GM18873 (cell line): ENCODE data around the gene SLC16A8.

Experiments used
- ATAC-seq: cut with Tn5 transposase; IDR thresholded peaks from one replicate; pipeline ENCODE4 v1.9.1; 2021; ENCODE audit warnings: mild to moderate bottlenecking, moderate library complexity, moderate number of reproducible peaks; ENCODE audit not compliant: unreplicated experiment, low FRiP score

SLC16A8 gene

DNA sequence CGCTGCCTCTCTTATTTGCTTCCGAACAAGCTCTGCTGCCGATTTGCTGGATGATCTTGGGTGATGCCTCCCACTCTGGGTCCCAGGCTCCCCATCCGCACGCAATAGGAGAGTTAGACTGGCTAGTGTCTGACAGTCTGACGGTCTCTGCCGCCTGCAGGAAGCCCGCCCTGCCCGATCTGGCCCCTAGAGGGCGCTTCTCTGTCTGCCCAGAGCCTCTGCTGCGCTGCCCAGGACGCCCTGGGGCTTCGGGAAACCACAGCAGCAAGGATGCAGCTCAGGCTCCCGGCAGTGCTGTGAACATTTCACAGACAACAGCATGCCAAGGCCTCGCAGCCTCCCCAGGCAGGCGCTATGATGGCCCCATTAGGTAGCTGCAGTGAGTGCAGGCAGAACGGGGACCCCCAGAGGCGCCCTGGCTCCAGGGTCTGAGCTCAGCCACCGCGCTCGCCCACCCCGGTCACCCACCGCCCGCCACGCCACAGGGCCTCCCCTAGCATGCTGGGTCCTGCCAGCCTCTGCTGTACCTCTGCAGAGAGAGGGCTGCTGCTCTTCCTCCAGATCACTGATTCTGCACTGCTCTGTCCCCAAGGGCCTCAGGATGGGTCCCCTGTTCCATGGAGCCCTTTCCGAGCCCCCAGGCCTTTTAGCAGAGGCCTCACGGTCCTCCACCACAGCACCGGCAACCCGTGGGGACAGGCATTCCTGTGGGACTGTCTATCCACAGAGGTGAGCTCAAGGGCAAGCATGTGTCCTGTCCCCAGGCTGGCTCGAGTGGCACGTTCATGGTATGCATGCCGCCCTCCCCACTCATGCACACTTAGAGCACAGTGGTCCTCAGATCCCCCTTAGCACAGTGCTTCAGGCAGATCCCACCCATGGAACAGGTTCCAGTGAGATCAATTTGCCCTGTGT, 30.8 kb upstream of the SLC16A8 start:
- no peak for ATAC-seq

DNA sequence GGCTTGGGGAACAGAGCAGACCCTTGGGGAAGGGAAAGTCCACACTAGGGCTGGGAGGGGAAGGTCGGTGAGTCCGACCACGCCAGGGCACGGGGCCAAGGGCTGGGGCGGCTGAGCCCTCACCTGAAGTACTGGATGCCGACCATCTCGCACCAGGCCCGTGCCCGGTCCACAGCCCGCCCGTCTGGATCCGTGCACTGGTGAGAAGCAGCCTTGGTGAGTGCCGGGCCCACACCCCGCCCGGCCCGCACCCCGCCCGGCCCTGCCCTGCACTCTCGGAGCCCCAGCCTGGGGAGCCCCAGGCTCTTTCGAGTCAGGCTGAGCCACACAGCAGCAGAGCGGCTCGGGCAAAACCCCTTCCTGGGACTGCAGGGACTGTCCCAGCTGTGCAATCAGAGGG, 28.4 kb upstream of the SLC16A8 start:
- no peak for ATAC-seq

DNA sequence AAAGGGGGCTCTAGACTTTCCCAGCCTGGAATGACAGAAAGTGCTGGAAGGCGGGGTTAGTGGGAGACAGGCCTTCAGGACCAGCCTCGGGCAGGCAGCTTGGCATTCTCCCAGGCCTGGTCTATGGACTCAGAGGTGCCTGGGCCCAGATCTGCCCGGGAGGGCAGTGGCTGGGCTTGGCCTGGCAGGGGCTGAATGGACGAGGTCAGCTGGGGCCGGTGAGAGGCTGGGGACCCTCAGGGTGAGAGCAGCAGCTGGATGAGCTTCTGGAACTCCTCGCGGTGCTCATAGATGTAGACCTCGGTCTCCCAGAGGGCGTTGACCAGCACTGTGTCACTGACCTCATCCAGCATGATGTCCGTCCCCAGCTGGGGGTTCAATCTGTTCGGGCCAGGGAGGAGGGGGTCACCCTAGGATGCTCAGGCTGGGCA, 28.0 kb upstream of the SLC16A8 start:
- no peak for ATAC-seq

DNA sequence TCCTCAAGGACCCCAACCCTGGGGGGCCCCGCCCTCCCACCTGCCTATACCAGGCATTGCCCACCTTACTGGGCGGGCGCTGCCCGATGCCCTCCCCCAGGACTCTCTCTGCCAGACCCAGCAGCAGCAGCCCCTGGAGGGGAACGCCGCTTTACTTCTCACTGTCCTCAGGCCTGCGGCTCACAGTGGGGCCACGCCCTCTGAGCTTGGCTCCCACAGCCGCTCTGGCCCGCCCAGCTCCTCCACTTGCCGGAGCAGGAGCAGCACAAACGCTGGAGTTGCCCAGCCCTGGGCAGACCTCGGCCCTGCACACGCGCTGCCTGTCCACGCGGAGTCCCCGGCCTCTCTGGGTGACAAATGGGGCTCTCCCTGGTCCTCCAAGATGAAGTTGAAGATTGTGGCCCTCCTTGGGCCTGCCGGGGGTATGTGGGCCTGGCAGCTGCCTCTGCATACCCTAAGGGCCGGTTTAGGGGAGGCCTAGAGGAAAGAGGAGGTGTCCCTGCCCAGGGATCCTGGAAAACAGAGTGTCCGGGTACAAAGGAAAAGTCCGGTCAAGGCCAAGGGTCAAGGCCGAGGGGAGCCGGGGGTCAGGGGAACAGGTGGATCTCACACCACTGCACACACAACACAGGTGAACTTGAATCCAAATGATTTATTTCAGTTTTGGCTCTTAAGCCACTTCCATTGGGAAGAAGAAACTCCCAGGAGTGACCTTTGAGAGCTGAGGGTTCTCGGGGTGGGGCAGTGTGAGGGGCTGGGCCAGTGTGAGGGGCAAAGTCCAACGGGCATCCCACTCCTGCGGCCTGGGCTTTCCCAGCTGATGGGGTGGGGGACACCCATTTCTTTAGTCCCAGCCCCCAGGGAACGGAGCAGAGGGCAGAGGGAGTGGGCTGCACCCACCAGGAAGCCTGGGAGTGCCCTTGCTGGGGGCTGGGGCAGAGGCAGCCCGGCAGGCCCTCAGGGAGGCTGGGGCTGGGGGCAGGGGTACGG, 27.2 kb upstream of the SLC16A8 start:
- no peak for ATAC-seq

DNA sequence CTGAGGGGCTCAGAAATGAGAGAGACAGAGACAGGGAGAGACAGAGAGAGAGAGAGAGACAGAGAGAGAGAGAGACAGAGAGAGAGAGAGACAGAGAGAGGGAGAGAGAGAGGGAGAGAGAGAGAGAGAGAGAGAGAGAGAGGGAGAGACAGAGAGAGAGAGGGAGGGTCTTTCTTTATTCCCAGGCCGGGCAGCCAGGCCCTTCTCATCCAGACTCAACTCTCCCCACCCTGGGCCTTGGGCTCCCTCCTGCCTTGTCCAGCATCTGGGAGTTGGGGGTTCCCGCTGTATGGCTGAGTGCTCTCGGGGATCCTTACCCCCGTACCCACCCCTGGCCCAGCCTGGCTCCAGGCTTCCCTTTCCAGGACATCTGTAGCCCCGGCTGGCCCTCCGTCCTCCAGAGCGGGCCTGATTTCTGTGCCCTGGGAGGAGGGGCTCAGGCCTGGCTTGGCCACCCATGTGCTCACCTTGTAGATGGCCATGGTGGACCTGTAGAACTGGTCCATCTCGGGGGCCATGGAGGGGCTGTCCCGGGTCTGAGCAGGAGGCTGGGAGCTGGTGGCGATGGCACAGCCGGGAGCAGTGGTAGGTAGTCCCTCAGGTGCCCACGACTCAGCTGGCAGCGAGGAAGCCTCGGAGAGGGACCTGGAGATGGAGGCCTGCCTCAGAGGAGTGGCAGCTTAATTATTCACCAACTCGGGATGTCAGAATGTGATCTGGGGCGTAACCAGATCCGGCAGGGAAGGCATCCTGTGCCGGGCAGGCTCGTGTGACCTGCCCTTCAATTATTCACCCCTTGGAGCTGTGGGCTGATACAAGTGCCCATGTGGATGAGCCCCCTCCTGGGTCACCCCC, 26.3 kb upstream of the SLC16A8 start, which contains the start of gene BAIAP2L2:
Gene BAIAP2L2, minus strand, starts transcription at position 677 of the 855 bp plus-strand sequence. Its CDS starts 159 bp downstream, at position 518.
- ATAC-seq: no peak

DNA sequence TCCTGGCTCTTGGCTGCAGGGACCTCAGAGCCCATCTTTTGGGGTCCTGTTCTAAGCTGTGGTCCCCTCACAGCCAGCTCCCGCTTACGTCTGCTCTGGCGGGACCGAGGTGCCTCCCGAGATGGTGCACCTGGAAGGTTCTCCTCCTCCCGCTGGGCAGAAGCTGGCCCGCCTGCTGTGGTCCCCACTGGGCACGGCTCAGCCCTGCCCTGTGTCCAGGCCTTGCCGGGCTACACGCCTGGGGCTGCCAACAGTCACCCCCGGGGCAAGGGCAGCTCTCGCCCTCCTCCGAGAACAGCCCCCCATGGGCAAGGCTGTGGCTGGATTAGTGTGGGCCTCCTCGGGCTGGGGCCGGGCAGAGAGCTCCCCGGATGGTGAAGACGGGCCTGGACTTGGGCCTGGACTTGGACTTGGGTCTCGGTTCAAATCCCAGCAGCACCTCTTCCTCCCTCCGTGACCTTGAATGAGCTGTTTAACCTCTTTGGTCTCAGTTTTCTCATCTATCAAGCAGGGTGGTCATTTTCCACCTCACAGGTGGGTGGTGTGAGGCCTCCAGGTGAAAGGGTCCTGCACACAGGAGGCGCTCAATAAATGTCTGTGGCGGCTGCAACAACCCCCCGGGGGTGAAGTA, 25.5 kb upstream of the SLC16A8 start:
- no peak for ATAC-seq

DNA sequence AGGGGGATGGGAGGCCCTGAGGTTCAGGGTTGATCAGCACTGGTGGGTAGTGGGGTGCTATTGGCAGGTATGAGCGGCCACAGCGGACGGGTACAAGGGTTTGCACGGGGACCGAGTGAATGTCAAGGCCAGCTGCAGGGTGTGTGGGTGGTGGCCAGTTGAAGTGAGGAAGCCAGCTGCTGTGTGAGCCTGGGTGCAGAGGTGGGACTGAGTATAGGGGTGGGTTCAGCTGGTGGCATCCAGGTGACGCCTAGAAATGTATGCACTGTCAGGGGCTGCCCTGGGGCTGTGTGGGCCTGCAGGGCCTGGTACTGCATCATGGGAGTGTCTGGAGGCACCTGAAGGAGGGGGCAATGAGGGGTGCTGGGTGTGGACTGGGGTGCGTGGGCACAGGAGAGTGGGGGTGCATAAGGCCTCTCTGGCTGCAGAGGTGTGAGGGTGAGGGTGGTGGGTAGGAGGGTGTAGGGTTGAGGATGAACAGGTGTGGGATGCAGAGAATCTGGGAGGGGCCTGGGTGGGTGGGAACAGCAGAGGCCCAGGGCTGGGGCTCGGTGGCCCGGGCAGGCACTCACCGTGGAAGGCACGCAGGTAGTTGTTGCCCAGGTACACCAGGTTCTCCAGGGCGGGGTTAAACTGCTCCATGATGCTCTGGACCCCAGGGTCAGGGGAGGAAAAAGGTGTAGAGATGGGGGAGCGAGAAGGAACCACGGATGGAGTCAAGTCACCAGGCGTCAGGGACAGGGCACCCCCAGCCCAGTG, 24.8 kb upstream of the SLC16A8 start:
- no peak for ATAC-seq

DNA sequence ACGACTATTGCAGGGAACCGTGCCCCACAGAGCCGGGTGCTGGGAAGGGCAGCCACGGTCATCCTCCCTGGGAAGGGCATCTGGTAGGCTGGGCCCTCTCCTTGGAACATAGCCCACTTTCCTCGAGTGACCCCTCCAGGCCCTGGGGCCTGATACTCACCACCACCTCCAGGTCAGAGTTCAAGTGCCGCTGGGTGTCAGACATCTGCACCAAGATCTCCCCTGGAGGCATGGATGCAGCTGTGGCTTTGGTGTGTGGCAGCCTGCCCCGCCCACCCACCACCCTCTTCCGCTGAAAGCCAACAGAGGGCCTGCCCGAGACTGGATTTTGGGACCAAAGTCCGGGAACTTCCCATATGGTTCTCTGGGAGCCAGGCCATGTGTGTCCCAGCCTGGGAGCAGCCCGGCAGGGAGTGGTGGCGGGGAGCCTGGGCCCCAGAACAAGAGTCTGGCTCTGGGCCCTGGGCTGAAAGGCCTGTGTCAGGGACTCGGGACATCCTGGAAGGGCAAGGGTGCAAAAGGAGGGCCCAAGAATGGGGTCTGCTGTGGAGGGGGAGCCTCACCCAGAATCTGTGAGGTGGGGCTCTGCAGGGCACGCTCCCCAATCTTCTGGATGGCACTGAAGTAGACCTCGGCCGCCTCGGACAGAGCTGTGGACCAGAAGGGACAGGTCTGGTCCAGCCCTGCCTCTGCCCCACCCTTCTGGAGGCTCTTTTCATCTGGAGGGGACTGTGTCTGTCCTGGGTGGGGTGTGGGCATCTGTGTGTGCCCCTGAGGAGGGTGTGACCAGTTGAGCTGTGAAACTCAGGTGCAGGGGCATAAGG, 23.9 kb upstream of the SLC16A8 start:
- no peak for ATAC-seq

DNA sequence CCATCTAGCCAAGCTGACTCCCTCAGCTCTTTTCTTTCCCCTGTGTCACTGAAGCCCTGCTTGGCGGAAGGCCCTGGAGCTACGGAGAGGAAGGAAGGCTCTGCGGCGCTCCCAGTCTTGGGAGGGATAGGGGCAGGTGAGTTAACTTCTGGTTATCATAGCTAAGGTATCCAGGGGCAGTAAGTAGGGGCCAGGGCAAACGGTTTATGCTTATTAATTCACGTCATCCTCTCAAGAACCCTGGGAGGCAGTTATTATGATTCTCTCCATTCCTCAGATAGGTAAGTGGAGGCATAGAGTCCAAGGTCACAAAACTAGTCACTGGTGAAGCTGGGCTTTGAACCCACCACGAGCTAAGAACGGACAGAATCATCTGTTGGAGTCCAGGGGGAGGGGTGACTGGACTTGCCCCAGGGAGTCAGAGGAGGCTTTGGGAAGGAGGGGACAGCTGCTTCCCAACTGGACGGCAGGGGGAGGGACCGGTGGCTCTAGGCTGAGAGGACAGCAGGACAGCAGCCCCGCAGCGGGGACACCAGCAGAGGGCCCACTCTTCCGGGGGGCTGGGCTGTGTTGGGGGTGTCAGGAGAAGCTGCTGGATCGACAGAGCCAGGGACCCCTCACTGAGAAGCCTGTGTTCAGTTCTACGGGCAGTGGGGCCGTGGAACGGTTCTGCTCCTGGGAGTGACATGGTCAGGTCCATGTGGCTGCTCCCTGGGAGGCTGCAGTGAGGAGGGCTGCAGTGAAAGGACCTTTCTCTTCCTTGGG, 23.0 kb upstream of the SLC16A8 start:
- no peak for ATAC-seq

DNA sequence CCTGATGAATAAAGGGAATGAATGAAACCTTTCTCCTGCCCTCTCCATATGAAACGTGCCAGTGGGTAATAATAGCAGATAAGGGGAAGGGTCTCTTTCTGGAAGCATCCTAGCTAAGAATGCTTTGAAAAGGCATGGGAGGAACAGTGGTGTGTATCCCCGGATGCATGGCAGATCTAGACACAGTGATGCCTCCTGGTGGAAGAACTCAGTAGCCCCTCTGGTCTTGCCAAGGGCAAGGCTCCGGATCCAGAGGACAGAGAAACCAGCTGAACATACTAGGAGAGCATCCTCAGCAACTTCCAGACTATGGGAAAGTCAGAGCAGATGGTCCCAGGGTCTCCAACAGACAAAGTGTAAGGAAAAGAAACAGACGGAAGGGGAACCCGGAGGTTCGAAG, 20.1 kb upstream of the SLC16A8 start:
- no peak for ATAC-seq

DNA sequence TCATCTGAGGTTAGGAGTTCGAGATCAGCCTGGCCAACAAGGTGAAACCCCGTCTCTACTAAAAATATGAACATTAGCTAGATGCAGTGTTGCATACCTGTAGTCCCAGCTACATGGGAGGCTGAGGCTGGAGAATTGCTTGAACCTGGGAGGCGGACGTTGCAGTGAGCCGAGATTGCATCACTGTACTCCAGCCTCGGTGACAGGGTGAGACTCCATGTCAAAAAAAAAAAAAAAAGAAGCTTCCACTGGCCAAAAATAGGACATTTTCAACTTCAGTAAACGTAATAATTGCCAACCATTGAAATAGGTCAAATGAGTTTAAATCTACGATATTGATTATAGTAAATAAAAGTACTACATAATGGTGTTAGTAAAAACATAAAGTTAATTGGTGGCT, 19.7 kb upstream of the SLC16A8 start:
- ATAC-seq: no peak

DNA sequence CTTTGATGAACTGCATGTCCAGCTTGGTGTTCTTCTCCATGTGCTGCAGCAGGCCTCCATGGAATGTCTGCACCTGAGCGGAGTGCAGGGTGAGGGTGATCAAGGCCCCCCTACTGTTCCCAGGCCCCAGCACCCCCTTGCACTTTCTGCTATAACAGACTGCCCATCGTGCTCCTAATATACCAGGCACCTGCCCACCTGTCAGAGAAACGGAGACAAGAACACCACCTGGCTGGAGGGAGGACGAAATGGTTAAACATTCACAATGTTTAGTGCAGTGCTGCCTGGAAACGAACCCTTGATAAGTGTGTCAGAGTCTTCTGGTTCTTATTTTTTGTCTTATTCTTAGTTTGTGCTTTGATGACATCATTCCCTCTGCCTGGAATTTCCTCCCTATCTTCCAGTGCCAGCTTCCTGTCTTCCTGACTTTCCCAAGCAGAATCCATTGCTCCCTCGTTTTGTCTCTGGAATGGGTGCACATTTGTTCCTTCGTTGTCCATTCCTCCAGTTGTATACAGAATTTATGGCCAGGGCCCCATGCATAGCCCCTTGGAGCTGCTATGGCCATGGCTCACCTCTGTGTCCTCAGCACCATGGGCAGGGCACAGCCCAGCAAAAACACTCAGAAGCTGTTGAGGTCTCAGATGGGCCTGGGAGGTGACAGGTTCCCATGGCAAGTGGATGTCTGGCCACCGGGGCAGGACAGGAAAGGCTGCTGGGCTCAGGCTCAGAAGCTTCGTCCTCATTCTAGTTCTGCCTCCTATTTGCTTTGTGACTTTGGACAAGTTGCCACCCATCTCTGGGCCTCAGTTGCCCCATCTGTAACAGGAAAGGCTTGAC, 14.6 kb upstream of the SLC16A8 start:
- no peak for ATAC-seq

DNA sequence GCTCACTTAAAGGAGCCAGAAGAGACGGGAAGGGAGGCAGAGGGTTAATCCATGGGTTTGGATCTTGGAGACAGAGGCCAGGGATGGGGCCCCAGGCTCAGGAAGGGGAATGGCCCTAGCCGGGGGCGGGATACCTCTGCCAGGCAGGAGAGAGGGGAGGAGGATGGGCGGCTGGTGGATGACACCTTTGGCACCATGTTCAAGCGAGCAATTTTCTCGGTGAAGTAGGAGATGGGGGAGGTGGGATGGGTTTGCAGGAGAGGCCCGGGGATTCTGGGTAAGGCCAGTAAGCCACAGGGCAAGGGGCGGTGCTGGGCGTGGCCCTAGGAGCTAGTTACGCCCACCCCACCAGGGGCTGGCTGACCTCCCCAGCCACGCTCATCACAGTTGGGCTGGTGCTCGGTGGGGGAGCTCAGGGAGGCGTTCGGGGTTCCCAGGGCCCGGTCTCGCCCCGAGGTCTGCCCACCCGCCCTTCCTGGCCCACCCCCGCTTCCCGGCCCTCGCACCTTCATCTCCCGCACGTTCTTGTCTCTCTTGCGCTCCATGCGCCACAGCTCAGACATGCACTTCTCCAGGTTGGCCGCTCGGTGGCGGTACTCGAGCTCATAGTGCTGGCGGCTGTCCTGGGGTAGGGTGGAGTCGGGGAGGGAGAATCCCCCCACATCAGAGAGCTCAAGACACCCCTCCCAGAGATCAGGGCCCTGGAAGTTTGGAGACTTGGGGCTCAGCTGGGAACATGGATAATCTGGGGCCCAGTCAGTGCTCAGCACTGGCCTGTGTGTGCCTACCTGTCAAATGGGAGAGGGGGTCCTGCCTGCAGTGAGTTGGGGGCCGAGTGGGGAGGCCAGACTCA, 13.8 kb upstream of the SLC16A8 start:
- no peak for ATAC-seq

DNA sequence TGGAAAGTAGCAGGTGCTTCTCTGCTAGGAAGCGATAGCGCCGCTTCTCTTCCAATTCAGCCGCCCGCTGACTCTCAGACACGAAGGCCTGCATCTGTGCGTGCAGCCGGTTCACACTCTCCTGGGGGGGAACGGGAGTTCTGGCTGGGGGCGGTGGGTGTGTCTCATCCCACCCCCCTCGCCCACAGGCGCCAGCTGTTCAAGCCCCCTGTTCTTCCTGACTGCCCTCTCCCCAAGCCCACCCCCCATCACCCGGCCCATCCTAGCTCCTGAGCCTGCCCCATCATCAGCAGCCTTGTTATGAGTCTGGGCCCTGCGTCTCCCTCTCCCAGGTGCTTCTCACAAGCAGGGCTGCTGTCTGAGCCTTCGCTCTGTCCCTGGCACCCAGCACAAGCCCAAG, 13.1 kb upstream of the SLC16A8 start:
- ATAC-seq: no peak

DNA sequence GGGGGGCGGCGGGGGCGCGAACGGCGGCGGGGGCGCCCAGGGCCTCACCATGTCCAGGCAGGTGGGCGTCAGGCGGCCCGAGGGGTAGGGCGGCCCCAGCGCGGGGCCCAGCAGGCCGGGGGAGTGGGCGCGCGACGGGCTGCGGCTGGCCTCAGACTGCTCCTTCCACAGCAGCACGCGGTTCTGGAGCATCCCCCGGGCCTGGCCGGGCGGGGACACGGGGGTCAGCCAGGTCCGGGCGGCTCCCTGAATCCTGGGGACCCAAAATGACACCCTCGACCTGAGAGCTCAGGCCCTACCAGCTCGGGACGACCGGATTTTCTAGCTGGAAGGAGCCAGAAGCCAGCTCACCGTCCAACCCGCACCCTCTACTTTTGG, 5.5 kb upstream of the SLC16A8 start:
- no peak for ATAC-seq
